Measurements from ENCODE around the gene LRRC19.

DNA sequence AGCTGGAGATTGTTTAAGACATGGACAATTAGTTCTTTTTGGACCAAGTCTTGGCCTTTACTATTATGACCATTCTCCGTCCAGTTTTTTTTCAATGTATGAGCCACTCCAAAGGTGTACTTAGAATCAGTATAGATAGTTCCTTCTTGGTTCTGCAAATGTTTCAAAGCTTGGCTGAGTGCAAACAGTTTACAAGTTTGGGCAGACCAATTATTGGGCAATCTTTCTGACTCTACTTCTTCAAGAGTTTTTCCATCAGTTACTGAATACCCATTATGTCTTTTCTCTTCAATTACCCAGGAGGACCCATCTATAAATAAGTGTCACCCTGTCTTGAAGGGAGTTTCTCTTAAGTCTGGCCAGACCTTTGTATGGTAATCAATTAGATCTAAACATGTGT, 33.8 kb downstream of the LRRC19 start:
- TF ChIP-seq, protein P1, sequence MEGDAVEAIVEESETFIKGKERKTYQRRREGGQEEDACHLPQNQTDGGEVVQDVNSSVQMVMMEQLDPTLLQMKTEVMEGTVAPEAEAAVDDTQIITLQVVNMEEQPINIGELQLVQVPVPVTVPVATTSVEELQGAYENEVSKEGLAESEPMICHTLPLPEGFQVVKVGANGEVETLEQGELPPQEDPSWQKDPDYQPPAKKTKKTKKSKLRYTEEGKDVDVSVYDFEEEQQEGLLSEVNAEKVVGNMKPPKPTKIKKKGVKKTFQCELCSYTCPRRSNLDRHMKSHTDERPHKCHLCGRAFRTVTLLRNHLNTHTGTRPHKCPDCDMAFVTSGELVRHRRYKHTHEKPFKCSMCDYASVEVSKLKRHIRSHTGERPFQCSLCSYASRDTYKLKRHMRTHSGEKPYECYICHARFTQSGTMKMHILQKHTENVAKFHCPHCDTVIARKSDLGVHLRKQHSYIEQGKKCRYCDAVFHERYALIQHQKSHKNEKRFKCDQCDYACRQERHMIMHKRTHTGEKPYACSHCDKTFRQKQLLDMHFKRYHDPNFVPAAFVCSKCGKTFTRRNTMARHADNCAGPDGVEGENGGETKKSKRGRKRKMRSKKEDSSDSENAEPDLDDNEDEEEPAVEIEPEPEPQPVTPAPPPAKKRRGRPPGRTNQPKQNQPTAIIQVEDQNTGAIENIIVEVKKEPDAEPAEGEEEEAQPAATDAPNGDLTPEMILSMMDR (conservative IDR thresholded peaks at IDR 0.05; ENCODE audit: low read depth, low read length) = no peak
- TF ChIP-seq EZH2 (IDR thresholded peaks at IDR 0.05; ENCODE audit: low read length, unreplicated experiment) = no peak
